Large intestine (tissue), 3 donors: ENCODE data around the gene CLPTM1L. TPM values are rescaled to one million over a fixed set of nuclear protein-coding genes. Genes with fewer than 3 reads are reported as not detected.
"Not testable (repeated sequence)": the region's sequence is repeated elsewhere in the genome, so short reads cannot be mapped to it uniquely, and the experiment has no call there.

ENCODE experiments used
- DNase-seq, 2 donors: peaks; one replicate each; pipeline versions ENCODE4 v3.0.0 to v3.0.0-alpha.2; 2013
- H3K27ac ChIP-seq: one replicate; pipeline ENCODE4 v1.5.1; 2013; ENCODE audit warnings: low read length
- H3K27me3 ChIP-seq: 2 replicates; pipeline ENCODE4 v1.6.1; 2013; ENCODE audit warnings: low read length; ENCODE audit not compliant: control insufficient read depth, insufficient read depth
- H3K36me3 ChIP-seq: 2 replicates; pipeline ENCODE4 v1.6.1; 2013; ENCODE audit warnings: low read length; ENCODE audit not compliant: control insufficient read depth, insufficient read depth
- H3K4me1 ChIP-seq: one replicate; pipeline ENCODE4 v1.6.1; 2013; ENCODE audit warnings: low read length; ENCODE audit not compliant: control insufficient read depth, insufficient read depth
- H3K4me3 ChIP-seq: one replicate; pipeline ENCODE4 v1.5.1; 2013; ENCODE audit warnings: low read length
- H3K9me3 ChIP-seq: one replicate; pipeline ENCODE4 v1.6.1; 2013; ENCODE audit warnings: mild to moderate bottlenecking, low read depth, low read length, moderate library complexity; ENCODE audit not compliant: control insufficient read depth
- WGBS: methylation state at CpG from one replicate; pipeline ENCODE4 v1.1.5; 2013; ENCODE audit warnings: low lambda C conversion rate; ENCODE audit not compliant: insufficient coverage; 5-methylcytosine and 5-hydroxymethylcytosine counted together
- polyA plus RNA-seq: library from polyadenylated mRNA; unstranded; fragments of 120-200 nt; gene quantifications from one replicate; pipeline ENCODE4 v1.2.1, GENCODE V29; 2013

CLPTM1L gene
- polyA plus RNA-seq, 1 donor = 87.4 TPM

- H3K27ac ChIP-seq, H3K4me3 ChIP-seq, H3K27me3 ChIP-seq, H3K4me1 ChIP-seq, H3K36me3 ChIP-seq: not testable (repeated sequence)
- peaks cover 49% of the 10 kb centered on the region for H3K9me3 ChIP-seq
- DNase-seq = peak in 1 of 2 donors; percentile 55
- WGBS = no CpG with 5 or more reads among the region's 10 CpGs
Measured at GRCh38 chr5:1275397-1276391, 69.2 kb downstream of the CLPTM1L start.

- 93% methylated on average over 5 of the region's 16 CpGs for WGBS
- no peak for DNase-seq
- Histone ChIP-seq H3K27me3 (no peaks in the 10 kb centered on the region), H3K36me3 (no peaks in the 10 kb centered on the region), H3K9me3 (peaks cover 42% of the 10 kb centered on the region), H3K27ac (no peak overlapping the region), H3K4me1 (peaks cover 3% of the 10 kb centered on the region), H3K4me3 (no peak overlapping the region)
Measured at GRCh38 chr5:1274471-1274870, 70.4 kb downstream of the CLPTM1L start.

GRCh38 chr5:1273745-1274144 lies 71.2 kb downstream of the CLPTM1L start:
- no CpG with 5 or more reads among the region's 20 CpGs for WGBS
- Histone ChIP-seq H3K4me3 (no peak overlapping the region), H3K27me3 (no peaks in the 10 kb centered on the region), H3K36me3 (no peaks in the 10 kb centered on the region), H3K9me3 (peaks cover 35% of the 10 kb centered on the region), H3K4me1 (peaks cover 3% of the 10 kb centered on the region), H3K27ac (no peak overlapping the region)
- DNase-seq = no peak

GRCh38 chr5:1272201-1272600 lies 72.7 kb downstream of the CLPTM1L start:
- no peak overlapping the region for H3K4me3 ChIP-seq
- no peaks in the 10 kb centered on the region for H3K27me3 ChIP-seq
- peaks cover 3% of the 10 kb centered on the region for H3K4me1 ChIP-seq
- H3K36me3 ChIP-seq = no peaks in the 10 kb centered on the region
- peaks cover 21% of the 10 kb centered on the region for H3K9me3 ChIP-seq
- no peak for DNase-seq
- WGBS = no CpG with 5 or more reads among the region's 21 CpGs
- H3K27ac ChIP-seq = no peak overlapping the region

- peaks cover 3% of the 10 kb centered on the region for H3K4me1 ChIP-seq
- WGBS = no CpG with 5 or more reads among the region's 39 CpGs
- no peak for DNase-seq
- H3K4me3 ChIP-seq = no peak overlapping the region
- H3K9me3 ChIP-seq = peaks cover 15% of the 10 kb centered on the region
- no peak overlapping the region for H3K27ac ChIP-seq
- H3K36me3 ChIP-seq = no peaks in the 10 kb centered on the region
- H3K27me3 ChIP-seq = no peaks in the 10 kb centered on the region
Measured at GRCh38 chr5:1270933-1271914, 73.7 kb downstream of the CLPTM1L start.

GRCh38 chr5:1270426-1270825 lies 74.5 kb downstream of the CLPTM1L start:
- Histone ChIP-seq H3K27ac (no peak overlapping the region), H3K4me1 (peaks cover 1% of the 10 kb centered on the region), H3K4me3 (no peak overlapping the region), H3K9me3 (peaks cover 10% of the 10 kb centered on the region), H3K36me3 (no peaks in the 10 kb centered on the region), H3K27me3 (no peaks in the 10 kb centered on the region)
- DNase-seq = no peak
- WGBS = no CpG with 5 or more reads among the region's 22 CpGs

- Histone ChIP-seq H3K4me3 (no peak overlapping the region), H3K27me3 (no peaks in the 10 kb centered on the region), H3K27ac (no peak overlapping the region), H3K4me1 (no peaks in the 10 kb centered on the region), H3K36me3 (no peaks in the 10 kb centered on the region), H3K9me3 (peaks cover 16% of the 10 kb centered on the region)
- WGBS = 100% methylated on average over 3 of the region's 13 CpGs
- no peak for DNase-seq
Measured at GRCh38 chr5:1268666-1269065, 76.2 kb downstream of the CLPTM1L start.

GRCh38 chr5:1268056-1268455 lies 76.8 kb downstream of the CLPTM1L start:
- Histone ChIP-seq H3K4me3 (no peak overlapping the region), H3K4me1 (no peaks in the 10 kb centered on the region), H3K27ac (no peak overlapping the region), H3K36me3 (no peaks in the 10 kb centered on the region), H3K27me3 (no peaks in the 10 kb centered on the region), H3K9me3 (peaks cover 16% of the 10 kb centered on the region)
- DNase-seq = no peak
- no CpG with 5 or more reads among the region's 13 CpGs for WGBS
